K562 (cell line): ENCODE data around the gene MAST4. TPM values are rescaled to one million over a fixed set of nuclear protein-coding genes. Genes with fewer than 3 reads are reported as not detected.

Experiments used
- ATAC-seq: fragments of 200-7000 bp; cut with Tn5 transposase; 3 replicates; pipeline ENCODE4 v1.9.1; 2020; ENCODE audit warnings: moderate library complexity
- BruUV-seq: library from RNA; stranded (reverse); fragments of 400-500 nt; replicated peaks from 2 replicates; lab custom pipeline; 2021; lab: Mats Ljungman, UMichigan
- CTCF ChIA-PET: fragments of 300-600 bp; formaldehyde crosslinking; extraction: SDS; loops from one replicate; lab custom pipeline; 2021; ENCODE audit warnings: low intra/inter-chr PET ratio; lab: Yijun Ruan, JAX
- POLR2A ChIA-PET: fragments of 300-600, 350-650 bp; sonication (Branson Sonifier 250); formaldehyde crosslinking; extraction: SDS; loops from one replicate; lab custom pipeline; 2021; ENCODE audit warnings: antibody characterized with exemption, inconsistent platforms; lab: Yijun Ruan, JAX
- DNase-seq, 4 experiments: peaks; one replicate each; pipeline versions ENCODE4 v3.0.0 to v3.0.0-alpha.2; 2011 to 2018; ENCODE audit warnings: low spot score in 3 of 4, mixed read lengths in 3 of 4; ENCODE audit errors: extremely low read depth in 1 of 4
- FAIRE-seq: peaks from 2 replicates; lab custom pipeline; 2011; peaks lifted over from hg19 to GRCh38; lab: Jason Lieb, UNC
- H2AFZ ChIP-seq: 2 replicates; pipeline ENCODE4 v1.6.0; 2011; ENCODE audit warnings: low read depth, low read length, control low read depth, inconsistent platforms
- H3K27ac ChIP-seq: fragments of 200-600 bp; 3 replicates; pipeline ENCODE4 v1.8.0; 2011; ENCODE audit warnings: low read depth, mild to moderate bottlenecking, control low read depth, inconsistent platforms, low read length, moderate library complexity, mixed read lengths; ENCODE audit errors: extremely low read depth
- H3K27me3 ChIP-seq, 2 experiments: fragments of 300-600 bp in 1 of 2; 2 replicates in 1 of 2; 3 replicates in 1 of 2; pipeline versions ENCODE4 v1.6.0 to v1.8.0; 2011; ENCODE audit warnings: inconsistent platforms in 2 of 2, low read length in 2 of 2, mild to moderate bottlenecking in 1 of 2, mixed read lengths in 1 of 2, moderate library complexity in 1 of 2; ENCODE audit not compliant: control insufficient read depth in 2 of 2, insufficient read depth in 2 of 2
- H3K36me3 ChIP-seq: fragments of 300-600 bp; 3 replicates; pipeline ENCODE4 v1.8.0; 2011; ENCODE audit warnings: mild to moderate bottlenecking, low read length, inconsistent platforms; ENCODE audit not compliant: control insufficient read depth, insufficient read depth
- H3K4me1 ChIP-seq, 2 experiments: fragments of 200-600 bp in 1 of 2; replicated peaks in 1 of 2; 2 replicates in 1 of 2; 3 replicates in 1 of 2; pipeline versions ENCODE4 v1.5.1 to v1.8.0; 2011; ENCODE audit warnings: inconsistent platforms in 2 of 2, low read length in 2 of 2, mild to moderate bottlenecking in 1 of 2, mixed read lengths in 1 of 2, moderate library complexity in 1 of 2; ENCODE audit not compliant: control insufficient read depth in 2 of 2, insufficient read depth in 2 of 2
- H3K4me2 ChIP-seq: 2 replicates; pipeline ENCODE4 v1.6.1; 2011; ENCODE audit warnings: low read length, control low read depth, inconsistent platforms, mixed read lengths; ENCODE audit not compliant: insufficient read depth
- H3K4me3 ChIP-seq: fragments of 200-600 bp; sonication (generic), shearing (Covaris generic); 2 replicates; pipeline ENCODE4 v1.5.1; 2016; ENCODE audit warnings: control low read depth, inconsistent platforms
- H3K79me2 ChIP-seq: fragments of 200-600 bp; 3 replicates; pipeline ENCODE4 v1.8.0; 2011; ENCODE audit warnings: low read length, inconsistent platforms; ENCODE audit not compliant: control insufficient read depth, insufficient read depth
- H3K9ac ChIP-seq, 2 experiments: 2 replicates each; pipeline versions ENCODE4 v1.6.0 to v1.6.1; 2011; ENCODE audit warnings: low read depth in 2 of 2, low read length in 2 of 2, control low read depth in 1 of 2, inconsistent platforms in 1 of 2, mild to moderate bottlenecking in 1 of 2, mixed read lengths in 1 of 2; ENCODE audit not compliant: insufficient read depth in 1 of 2
- H3K9me1 ChIP-seq: one replicate; pipeline ENCODE4 v1.6.0; 2011; ENCODE audit warnings: inconsistent platforms, mild to moderate bottlenecking, low read length, moderate library complexity; ENCODE audit not compliant: control insufficient read depth, insufficient read depth
- H3K9me3 ChIP-seq: replicated peaks from 2 replicates; pipeline ENCODE4 v1.5.1; 2011; ENCODE audit warnings: low read depth, low read length, inconsistent platforms; ENCODE audit not compliant: control insufficient read depth, insufficient read depth
- H4K20me1 ChIP-seq: replicated peaks from 2 replicates; pipeline ENCODE4 v1.6.1; 2011; ENCODE audit warnings: low read length, inconsistent platforms, mixed read lengths; ENCODE audit not compliant: control insufficient read depth, insufficient read depth
- ETS2 ChIP-seq: IDR thresholded peaks from 2 replicates; pipeline ENCODE4 v1.6.1; 2016; ENCODE audit warnings: borderline replicate concordance, missing genetic modification characterization, mild to moderate bottlenecking, moderate library complexity, missing compliant biosample characterization; ENCODE audit not compliant: poor library complexity, severe bottlenecking
- FOXJ2 ChIP-seq: fragments of 200-800 bp; sonication (Bioruptor generic); IDR thresholded peaks from 2 replicates; pipeline ENCODE4 v1.6.1; 2016; ENCODE audit warnings: missing genetic modification characterization, missing compliant biosample characterization
- MECOM ChIP-seq: fragments of 250-450 bp; sonication (Bioruptor Pico); IDR thresholded peaks from 2 replicates; pipeline ENCODE4 v1.8.0; 2022; ENCODE audit warnings: inconsistent platforms
- POLR2AphosphoS5 ChIP-seq: IDR thresholded peaks from 2 replicates; pipeline ENCODE4 v1.6.1; 2011; ENCODE audit warnings: mild to moderate bottlenecking, low read depth, low read length, moderate library complexity; ENCODE audit not compliant: control insufficient read depth, insufficient read depth
- ZNF232 ChIP-seq: sonication (generic); formaldehyde crosslinking; IDR thresholded peaks from 2 replicates; pipeline ENCODE4 v1.8.0; 2022; ENCODE audit warnings: mild to moderate bottlenecking, missing genetic modification reagents
- ZNF3 ChIP-seq: fragments of 250-450 bp; sonication (Bioruptor Pico); IDR thresholded peaks from 2 replicates; pipeline ENCODE4 v1.5.0; 2021; ENCODE audit warnings: mild to moderate bottlenecking, moderate library complexity
- WGBS: fragments of 100-300 bp; shearing (Covaris generic); methylation state at CpG from one replicate; pipeline ENCODE4 v1.1.6; 2016; ENCODE audit warnings: low coverage, mixed read lengths; ENCODE audit not compliant: insufficient coverage; ENCODE audit errors: missing lambda C conversion rate; 5-methylcytosine and 5-hydroxymethylcytosine counted together
- in situ Hi-C: fragments of 300-500 bp; cut with MboI; formaldehyde crosslinking; loops from 4 replicates; pipeline ENCODE4 v1.15.0; 2018; ENCODE audit warnings: inconsistent platforms, mixed read lengths
- intact Hi-C: fragments of 100-400 bp; cut with micrococcal nuclease; formaldehyde crosslinking; loops from 2 replicates; pipeline ENCODE4 v1.14.2; 2022
- polyA plus RNA-seq, 8 experiments: library from polyadenylated mRNA; depleted of rRNA in 4 of 8; stranded (reverse) in 5 of 8; unstranded in 3 of 8; fragments of >200 nt; fragmentation: Nextera tagmentation in 2 of 8; fragmentation: Illumina TruSeq in 1 of 8; extraction: Ambion mirVana in 2 of 8; extraction: Trizol in 1 of 8; gene quantifications; 2 replicates each; pipeline versions ENCODE4 v1.2.1 to v1.2.3, GENCODE V29; 2011 to 2014; ENCODE audit warnings: inconsistent platforms in 1 of 8, missing spikeins in 1 of 8
- total RNA-seq, 7 experiments: library from RNA; depleted of rRNA in 6 of 7; stranded (reverse); fragments of >200 nt in 6 of 7; fragmentation: Illumina TruSeq in 2 of 7; extraction: Trizol in 2 of 7; gene quantifications; 2 replicates each; pipeline versions ENCODE4 v1.2.1 to v1.2.3, GENCODE V29; 2011 to 2021; ENCODE audit warnings: low replicate concordance in 1 of 7
- TF ChIP-seq, protein P1 (sequence below): fragments of 450-650 bp; IDR thresholded peaks from 2 replicates; pipeline ENCODE4 v1.6.1; 2016; ENCODE audit warnings: low read depth

Gene MAST4
- total and polyA plus RNA-seq, 9 of the 15 experiments (the other 6 are each of a cell fraction or from before 2014, with no cell fraction given): 0.88 to 10.1 (median 5.2) TPM

GRCh38 chr5:66701244-66701643 is 105.1 kb downstream of the MAST4 start:
- in situ Hi-C loops: no loop called here
- Histone ChIP-seq H3K4me3 (no peak overlapping the region), H2AFZ (no peak overlapping the region), H3K27me3 (no peaks in the 10 kb centered on the region), H3K27ac (no peak overlapping the region), H3K79me2 (no peaks in the 10 kb centered on the region), H3K9me3 (no peaks in the 10 kb centered on the region), H3K4me2 (no peak overlapping the region), H3K9me1 (no peaks in the 10 kb centered on the region), H4K20me1 (no peaks in the 10 kb centered on the region), H3K4me1 (no peaks in the 10 kb centered on the region), H3K9ac (no peak overlapping the region), H3K36me3 (no peaks in the 10 kb centered on the region)
- intact Hi-C loops: no loop called here
- WGBS: 0% methylated on average over 1 of the region's 1 CpG
- CTCF ChIA-PET: no interaction called here
- ATAC-seq (no peak), DNase-seq (no peak), FAIRE-seq (no peak)
- POLR2A ChIA-PET: no interaction called here
- TF ChIP-seq MECOM (CRISPR knock-in tag): no peak
- TF ChIP-seq ZNF3 (CRISPR knock-in tag): no peak
- no peak for TF ChIP-seq FOXJ2 (tag)
- BruUV-seq: no TSS peak

DNA sequence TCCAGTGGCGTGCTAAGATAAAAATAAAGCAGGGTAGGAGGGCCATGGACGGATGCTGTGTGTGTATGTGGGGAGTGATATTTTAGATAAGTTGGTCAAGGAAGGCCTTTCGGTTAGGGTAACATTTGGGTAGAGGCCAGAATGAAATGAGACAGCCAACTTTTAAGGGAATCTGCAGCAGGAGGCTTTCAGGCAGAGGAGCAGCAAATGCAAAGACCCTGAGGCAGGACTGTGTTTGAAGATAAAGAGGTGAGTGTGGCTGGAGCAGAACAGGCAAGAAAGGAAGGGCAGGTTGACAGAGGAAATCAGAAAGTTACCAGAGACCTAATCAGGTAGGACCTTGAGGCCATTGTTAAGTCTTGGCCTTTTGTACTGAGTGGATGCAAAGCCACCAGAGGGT is 106.2 kb downstream of the MAST4 start:
- 0% methylated on average over 3 of the region's 3 CpGs for WGBS
- H3K9ac ChIP-seq: no peak overlapping the region
- H3K27me3 ChIP-seq: peaks cover 0 to 2% of the 10 kb centered on the region in 2 experiments; a peak in 1 of 5 replicates
- ATAC-seq (no peak), FAIRE-seq (no peak), DNase-seq (no peak)
- no peaks in the 10 kb centered on the region for H3K9me1 ChIP-seq
- no TSS peak for BruUV-seq
- H3K4me2 ChIP-seq: no peak overlapping the region
- H3K9me3 ChIP-seq: no peaks in the 10 kb centered on the region
- POLR2A ChIA-PET: no interaction called here
- intact Hi-C loops: no loop called here
- H3K4me3 ChIP-seq: no peak overlapping the region
- in situ Hi-C loops: no loop called here
- no peaks in the 10 kb centered on the region for H4K20me1 ChIP-seq
- H2AFZ ChIP-seq: no peak overlapping the region
- CTCF ChIA-PET: no interaction called here
- no peaks in the 10 kb centered on the region for H3K79me2 ChIP-seq
- H3K27ac ChIP-seq: no peak overlapping the region
- no peaks in the 10 kb centered on the region for H3K36me3 ChIP-seq
- H3K4me1 ChIP-seq: no peaks in the 10 kb centered on the region
- TF ChIP-seq, protein P1, sequence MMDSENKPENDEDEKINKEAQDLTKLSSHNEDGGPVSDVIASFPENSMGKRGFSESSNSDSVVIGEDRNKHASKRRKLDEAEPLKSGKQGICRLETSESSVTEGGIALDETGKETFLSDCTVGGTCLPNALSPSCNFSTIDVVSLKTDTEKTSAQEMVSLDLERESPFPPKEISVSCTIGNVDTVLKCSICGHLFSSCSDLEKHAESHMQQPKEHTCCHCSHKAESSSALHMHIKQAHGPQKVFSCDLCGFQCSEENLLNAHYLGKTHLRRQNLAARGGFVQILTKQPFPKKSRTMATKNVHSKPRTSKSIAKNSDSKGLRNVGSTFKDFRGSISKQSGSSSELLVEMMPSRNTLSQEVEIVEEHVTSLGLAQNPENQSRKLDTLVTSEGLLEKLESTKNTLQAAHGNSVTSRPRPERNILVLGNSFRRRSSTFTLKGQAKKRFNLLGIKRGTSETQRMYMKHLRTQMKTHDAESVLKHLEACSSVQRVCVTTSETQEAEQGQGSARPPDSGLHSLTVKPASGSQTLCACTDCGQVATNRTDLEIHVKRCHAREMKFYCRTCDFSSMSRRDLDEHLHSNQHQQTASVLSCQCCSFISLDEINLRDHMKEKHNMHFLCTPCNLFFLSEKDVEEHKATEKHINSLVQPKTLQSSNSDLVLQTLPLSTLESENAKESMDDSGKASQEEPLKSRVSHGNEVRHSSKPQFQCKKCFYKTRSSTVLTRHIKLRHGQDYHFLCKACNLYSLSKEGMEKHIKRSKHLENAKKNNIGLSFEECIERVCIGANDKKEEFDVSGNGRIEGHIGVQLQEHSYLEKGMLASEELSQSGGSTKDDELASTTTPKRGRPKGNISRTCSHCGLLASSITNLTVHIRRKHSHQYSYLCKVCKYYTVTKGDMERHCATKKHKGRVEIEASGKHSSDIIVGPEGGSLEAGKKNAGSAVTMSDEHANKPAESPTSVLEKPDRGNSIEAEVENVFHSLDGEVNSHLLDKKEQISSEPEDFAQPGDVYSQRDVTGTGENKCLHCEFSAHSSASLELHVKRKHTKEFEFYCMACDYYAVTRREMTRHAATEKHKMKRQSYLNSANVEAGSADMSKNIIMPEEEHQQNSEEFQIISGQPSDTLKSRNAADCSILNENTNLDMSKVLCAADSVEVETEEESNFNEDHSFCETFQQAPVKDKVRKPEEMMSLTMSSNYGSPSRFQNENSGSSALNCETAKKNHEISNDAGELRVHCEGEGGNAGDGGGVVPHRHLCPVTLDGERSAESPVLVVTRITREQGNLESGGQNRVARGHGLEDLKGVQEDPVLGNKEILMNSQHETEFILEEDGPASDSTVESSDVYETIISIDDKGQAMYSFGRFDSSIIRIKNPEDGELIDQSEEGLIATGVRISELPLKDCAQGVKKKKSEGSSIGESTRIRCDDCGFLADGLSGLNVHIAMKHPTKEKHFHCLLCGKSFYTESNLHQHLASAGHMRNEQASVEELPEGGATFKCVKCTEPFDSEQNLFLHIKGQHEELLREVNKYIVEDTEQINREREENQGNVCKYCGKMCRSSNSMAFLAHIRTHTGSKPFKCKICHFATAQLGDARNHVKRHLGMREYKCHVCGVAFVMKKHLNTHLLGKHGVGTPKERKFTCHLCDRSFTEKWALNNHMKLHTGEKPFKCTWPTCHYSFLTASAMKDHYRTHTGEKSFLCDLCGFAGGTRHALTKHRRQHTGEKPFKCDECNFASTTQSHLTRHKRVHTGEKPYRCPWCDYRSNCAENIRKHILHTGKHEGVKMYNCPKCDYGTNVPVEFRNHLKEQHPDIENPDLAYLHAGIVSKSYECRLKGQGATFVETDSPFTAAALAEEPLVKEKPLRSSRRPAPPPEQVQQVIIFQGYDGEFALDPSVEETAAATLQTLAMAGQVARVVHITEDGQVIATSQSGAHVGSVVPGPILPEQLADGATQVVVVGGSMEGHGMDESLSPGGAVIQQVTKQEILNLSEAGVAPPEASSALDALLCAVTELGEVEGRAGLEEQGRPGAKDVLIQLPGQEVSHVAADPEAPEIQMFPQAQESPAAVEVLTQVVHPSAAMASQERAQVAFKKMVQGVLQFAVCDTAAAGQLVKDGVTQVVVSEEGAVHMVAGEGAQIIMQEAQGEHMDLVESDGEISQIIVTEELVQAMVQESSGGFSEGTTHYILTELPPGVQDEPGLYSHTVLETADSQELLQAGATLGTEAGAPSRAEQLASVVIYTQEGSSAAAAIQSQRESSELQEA: no peak
- no peak for TF ChIP-seq ETS2 (tag)
- no peak for TF ChIP-seq POLR2AphosphoS5
- TF ChIP-seq ZNF232 (CRISPR knock-in tag): no peak
